HTERT RPE-1 (cell line): ENCODE data around the gene TRPM6.
"Not testable (repeated sequence)": the region's sequence is repeated elsewhere in the genome, so short reads cannot be mapped to it uniquely, and the experiment has no call there.

Source experiments
- in situ Hi-C: fragments of 300-500 bp; cut with MboI; formaldehyde crosslinking; loops from 4 replicates; pipeline ENCODE4 v1.14.3; 2020; ENCODE audit warnings: low sequenced_read_pairs

TRPM6 gene

GRCh38 chr9:74887041-74887980, at the start of gene TRPM6:
TRPM6 (minus strand) TSS chr9:74887921; CDS start chr9:74887856, 65 bp downstream.
- in situ Hi-C loops, result no loop called here

- in situ Hi-C loops, result no loop called here
These were observed 47.3 kb upstream of the TRPM6 start for GRCh38 chr9:74935008-74935407.

GRCh38 chr9:74921737-74922136, 34.0 kb upstream of the TRPM6 start:
- in situ Hi-C loops, result no loop called here

- in situ Hi-C loops, result no loop called here
These were observed 33.4 kb upstream of the TRPM6 start for GRCh38 chr9:74920944-74921626.

- in situ Hi-C loops, result no loop called here
These were observed 22.3 kb upstream of the TRPM6 start for GRCh38 chr9:74910036-74910435.

- in situ Hi-C loops, result no loop called here
These were observed 20.9 kb upstream of the TRPM6 start for GRCh38 chr9:74908665-74909064.

- in situ Hi-C loops, result no loop called here
These were observed 19.4 kb upstream of the TRPM6 start for GRCh38 chr9:74907085-74907484.

GRCh38 chr9:74901001-74901400, 13.3 kb upstream of the TRPM6 start:
- in situ Hi-C loops, result no loop called here

GRCh38 chr9:74888449-74888848, 728 bp upstream of the TRPM6 start:
- in situ Hi-C loops, result not testable (repeated sequence)

- in situ Hi-C loops, result no loop called here
These were observed 255 bp upstream of the TRPM6 start for GRCh38 chr9:74887981-74888370.

- in situ Hi-C loops, result no loop called here
These were observed 11.3 kb downstream of the TRPM6 start for GRCh38 chr9:74876382-74876949.

- in situ Hi-C loops, result no loop called here
These were observed 12.1 kb downstream of the TRPM6 start for GRCh38 chr9:74875656-74876055.

GRCh38 chr9:74874220-74874619, 13.5 kb downstream of the TRPM6 start:
- in situ Hi-C loops, result no loop called here

GRCh38 chr9:74872619-74873233, 15.0 kb downstream of the TRPM6 start:
- in situ Hi-C loops, result no loop called here

GRCh38 chr9:74867483-74867882, 20.2 kb downstream of the TRPM6 start:
- in situ Hi-C loops, result no loop called here

- in situ Hi-C loops, result no loop called here
These were observed 22.5 kb downstream of the TRPM6 start for GRCh38 chr9:74865177-74865576.

GRCh38 chr9:74861773-74862474, 25.8 kb downstream of the TRPM6 start:
- in situ Hi-C loops, result no loop called here

- in situ Hi-C loops, result no loop called here
These were observed 26.6 kb downstream of the TRPM6 start for GRCh38 chr9:74861071-74861470.

GRCh38 chr9:74860247-74860646, 27.5 kb downstream of the TRPM6 start:
- in situ Hi-C loops, result not testable (repeated sequence)

GRCh38 chr9:74859786-74860185, 27.9 kb downstream of the TRPM6 start:
- in situ Hi-C loops, result no loop called here
